K562 (cell line): Measurements from ENCODE around the gene ZNF644. TPM values are rescaled to one million over a fixed set of nuclear protein-coding genes. Genes with fewer than 3 reads are reported as not detected.

Experiments used
- ZNF318 ChIP-seq, 2 experiments: fragments of 450-650 bp; IDR thresholded peaks; 2 replicates each; pipeline ENCODE4 v1.6.1; 2016; ENCODE audit warnings: mild to moderate bottlenecking in 2 of 2, borderline replicate concordance in 1 of 2, low read depth in 1 of 2, moderate library complexity in 1 of 2
- polyA plus RNA-seq, 8 experiments: library from polyadenylated mRNA; depleted of rRNA in 4 of 8; stranded (reverse) in 5 of 8; unstranded in 3 of 8; fragments of >200 nt; fragmentation: Nextera tagmentation in 2 of 8; fragmentation: Illumina TruSeq in 1 of 8; extraction: Ambion mirVana in 2 of 8; extraction: Trizol in 1 of 8; gene quantifications; 2 replicates each; pipeline versions ENCODE4 v1.2.1 to v1.2.3, GENCODE V29; 2011 to 2014; ENCODE audit warnings: inconsistent platforms in 1 of 8, missing spikeins in 1 of 8
- total RNA-seq, 7 experiments: library from RNA; depleted of rRNA in 6 of 7; stranded (reverse); fragments of >200 nt in 6 of 7; fragmentation: Illumina TruSeq in 2 of 7; extraction: Trizol in 2 of 7; gene quantifications; 2 replicates each; pipeline versions ENCODE4 v1.2.1 to v1.2.3, GENCODE V29; 2011 to 2021; ENCODE audit warnings: low replicate concordance in 1 of 7

ZNF644 gene
- total and polyA plus RNA-seq, 9 of the 15 experiments (the other 6 are each of a cell fraction or from before 2014, with no cell fraction given), result 25.3 to 71.4 (median 39.6) TPM

- no peak for TF ChIP-seq ZNF318 (IDR thresholded peaks at IDR 0.05; ENCODE audit: borderline replicate concordance in 1 of 2, low read depth in 1 of 2)
Observed at GRCh38 chr1:91031081-91031480, 9.2 kb upstream of the ZNF644 start (continued).
